ENCODE data around the gene ZNF394.
"Not testable (repeated sequence)": the region's sequence is repeated elsewhere in the genome, so short reads cannot be mapped to it uniquely, and the experiment has no call there.

The ZNF394 gene

GRCh38 chr7:99499721-99500636 is at the start of gene ZNF394:
Gene ZNF394 (minus strand): TSS chr7:99500281. CDS start chr7:99500093, 188 bp downstream.
- H3K9me3 Mint-ChIP-seq = no peaks in the 10 kb centered on the region
- peak within 1 kb of the TSS; percentile 99 for H3K27ac Mint-ChIP-seq
- peak within 1 kb of the TSS; percentile 99 for H3K4me3 Mint-ChIP-seq
- H3K36me3 Mint-ChIP-seq = peaks cover 12% of the 10 kb centered on the region
- peaks cover 26% of the 10 kb centered on the region for H3K4me1 Mint-ChIP-seq
- no peaks in the 10 kb centered on the region for H3K27me3 Mint-ChIP-seq

GRCh38 chr7:99549545-99549944 is 49.5 kb upstream of the ZNF394 start:
- H3K4me3 Mint-ChIP-seq, H3K27me3 Mint-ChIP-seq, H3K9me3 Mint-ChIP-seq, H3K27ac Mint-ChIP-seq: not testable (repeated sequence)
- Mint-ChIP-seq H3K4me1 (peaks cover 29% of the 10 kb centered on the region), H3K36me3 (peaks cover 16% of the 10 kb centered on the region)

DNA sequence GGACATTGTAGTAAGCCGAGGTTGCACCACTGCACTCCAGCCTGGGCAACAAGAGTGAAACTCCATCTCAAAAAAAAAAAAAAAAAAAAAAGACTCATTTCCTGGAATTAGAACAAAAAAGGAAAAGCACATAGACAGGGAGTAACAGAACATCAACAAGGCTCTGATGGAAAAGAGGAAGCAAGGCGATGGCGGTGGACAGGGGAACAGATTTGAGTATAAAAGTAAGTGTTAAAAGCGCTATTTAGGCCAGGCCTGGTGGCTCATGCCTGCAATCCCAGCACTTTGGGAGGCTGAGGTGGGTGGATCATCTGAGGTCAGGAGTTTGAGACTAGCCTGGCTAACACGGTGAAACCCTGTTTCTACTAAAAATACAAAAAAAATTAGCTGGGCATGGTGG is 45.2 kb upstream of the ZNF394 start:
- not testable (repeated sequence) for H3K4me3 Mint-ChIP-seq, H3K27me3 Mint-ChIP-seq, H3K27ac Mint-ChIP-seq, H3K4me1 Mint-ChIP-seq, H3K9me3 Mint-ChIP-seq
- H3K36me3 Mint-ChIP-seq = peaks cover 18% of the 10 kb centered on the region

- H3K36me3 Mint-ChIP-seq = peaks cover 16% of the 10 kb centered on the region
- H3K9me3 Mint-ChIP-seq = peaks cover 8% of the 10 kb centered on the region
- no peaks in the 10 kb centered on the region for H3K4me1 Mint-ChIP-seq
- H3K4me3 Mint-ChIP-seq = no peak overlapping the region
- no peak overlapping the region for H3K27ac Mint-ChIP-seq
- no peaks in the 10 kb centered on the region for H3K27me3 Mint-ChIP-seq
Observed at GRCh38 chr7:99543916-99544315, 43.8 kb upstream of the ZNF394 start.

DNA sequence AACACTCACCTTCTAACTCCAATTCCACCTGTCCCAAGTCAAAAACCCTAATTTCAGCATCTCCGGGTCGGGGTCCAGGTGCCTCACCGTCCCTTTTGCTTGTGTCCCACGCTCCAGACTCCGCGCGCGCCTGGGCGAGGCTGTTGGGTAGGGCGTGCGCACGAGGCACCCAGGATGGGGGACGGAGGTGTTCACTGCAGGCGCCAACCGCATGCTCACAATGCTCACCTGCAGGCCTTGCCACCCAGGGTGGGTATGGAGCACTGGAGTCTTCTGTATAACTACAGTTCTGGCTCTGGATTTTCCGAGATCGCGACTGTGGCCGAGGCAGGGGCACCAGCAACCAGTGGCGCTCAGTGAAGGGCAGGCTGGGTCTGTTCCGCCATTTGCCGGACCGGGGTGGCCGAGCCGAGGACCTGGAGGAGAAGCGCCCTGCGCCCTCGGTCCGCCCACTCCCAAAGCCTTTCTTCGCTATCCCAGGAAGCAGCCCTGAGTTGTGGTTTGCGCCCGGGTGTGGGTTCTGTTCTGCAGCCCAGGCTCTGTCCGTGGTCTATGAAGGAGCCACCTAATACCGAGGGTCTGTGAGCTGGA is 43.1 kb upstream of the ZNF394 start:
- no peaks in the 10 kb centered on the region for H3K27me3 Mint-ChIP-seq
- no peak overlapping the region for H3K27ac Mint-ChIP-seq
- H3K4me1 Mint-ChIP-seq = no peaks in the 10 kb centered on the region
- no peak overlapping the region for H3K4me3 Mint-ChIP-seq
- H3K9me3 Mint-ChIP-seq = peaks cover 6% of the 10 kb centered on the region
- H3K36me3 Mint-ChIP-seq = peaks cover 13% of the 10 kb centered on the region

GRCh38 chr7:99541212-99541611 is 41.1 kb upstream of the ZNF394 start:
- peaks cover 5% of the 10 kb centered on the region for H3K9me3 Mint-ChIP-seq

DNA sequence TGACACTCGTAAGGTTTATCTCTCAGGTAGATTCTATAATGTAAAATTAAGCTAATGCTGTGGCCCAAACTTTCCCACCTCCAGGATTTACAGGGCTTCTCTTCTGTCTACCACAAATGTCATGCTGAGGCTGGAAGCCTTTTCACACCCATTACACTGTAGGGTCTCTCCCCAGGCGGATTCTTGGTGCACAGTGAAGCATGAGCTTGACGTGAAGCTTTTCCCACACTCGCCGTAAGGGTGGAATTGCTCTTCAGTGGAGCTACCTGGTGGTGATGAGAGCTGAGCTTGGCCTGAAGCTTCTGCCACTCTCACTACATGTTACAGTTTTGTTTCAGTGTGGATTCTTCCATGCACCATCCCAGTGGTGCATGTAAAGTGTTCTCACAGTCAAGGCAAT is 40.5 kb upstream of the ZNF394 start:
- Mint-ChIP-seq H3K9me3 (peaks cover 5% of the 10 kb centered on the region), H3K27me3 (no peaks in the 10 kb centered on the region), H3K4me3 (no peak overlapping the region), H3K36me3 (peaks cover 3% of the 10 kb centered on the region), H3K27ac (no peak overlapping the region), H3K4me1 (no peaks in the 10 kb centered on the region)

More at GRCh38 chr7:99541212-99541611, 41.1 kb upstream of the ZNF394 start:
- Mint-ChIP-seq H3K4me3 (no peak overlapping the region), H3K36me3 (peaks cover 3% of the 10 kb centered on the region), H3K27me3 (no peaks in the 10 kb centered on the region), H3K27ac (no peak overlapping the region), H3K4me1 (no peaks in the 10 kb centered on the region)

GRCh38 chr7:99539213-99539811 is 39.2 kb upstream of the ZNF394 start:
- Mint-ChIP-seq H3K4me1 (no peaks in the 10 kb centered on the region), H3K36me3 (peaks cover 5% of the 10 kb centered on the region), H3K27me3 (no peaks in the 10 kb centered on the region), H3K27ac (no peak overlapping the region), H3K4me3 (no peak overlapping the region), H3K9me3 (peaks cover 5% of the 10 kb centered on the region)

- Mint-ChIP-seq H3K36me3 (peaks cover 32% of the 10 kb centered on the region), H3K4me3 (no peak overlapping the region), H3K27me3 (no peaks in the 10 kb centered on the region), H3K9me3 (peaks cover 12% of the 10 kb centered on the region), H3K27ac (no peak overlapping the region), H3K4me1 (no peaks in the 10 kb centered on the region)
Observed at GRCh38 chr7:99535667-99536066, 35.6 kb upstream of the ZNF394 start.

DNA sequence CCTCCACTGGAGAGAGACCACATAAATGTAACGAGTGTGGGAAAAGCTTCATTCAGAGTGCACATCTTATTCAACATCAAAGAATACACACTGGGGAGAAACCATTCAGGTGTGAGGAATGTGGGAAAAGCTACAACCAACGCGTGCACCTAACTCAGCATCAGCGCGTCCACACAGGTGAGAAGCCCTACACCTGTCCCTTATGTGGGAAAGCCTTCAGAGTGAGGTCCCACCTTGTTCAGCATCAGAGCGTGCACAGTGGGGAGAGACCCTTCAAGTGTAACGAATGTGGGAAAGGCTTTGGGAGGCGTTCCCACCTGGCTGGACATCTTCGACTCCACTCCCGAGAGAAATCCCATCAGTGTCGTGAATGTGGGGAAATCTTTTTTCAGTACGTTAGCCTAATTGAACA is 31.3 kb upstream of the ZNF394 start:
- peaks cover 56% of the 10 kb centered on the region for H3K36me3 Mint-ChIP-seq
- H3K9me3 Mint-ChIP-seq = peaks cover 12% of the 10 kb centered on the region
- H3K4me1 Mint-ChIP-seq = no peaks in the 10 kb centered on the region
- H3K4me3 Mint-ChIP-seq = no peak overlapping the region
- H3K27ac Mint-ChIP-seq = no peak overlapping the region
- H3K27me3 Mint-ChIP-seq = no peaks in the 10 kb centered on the region

DNA sequence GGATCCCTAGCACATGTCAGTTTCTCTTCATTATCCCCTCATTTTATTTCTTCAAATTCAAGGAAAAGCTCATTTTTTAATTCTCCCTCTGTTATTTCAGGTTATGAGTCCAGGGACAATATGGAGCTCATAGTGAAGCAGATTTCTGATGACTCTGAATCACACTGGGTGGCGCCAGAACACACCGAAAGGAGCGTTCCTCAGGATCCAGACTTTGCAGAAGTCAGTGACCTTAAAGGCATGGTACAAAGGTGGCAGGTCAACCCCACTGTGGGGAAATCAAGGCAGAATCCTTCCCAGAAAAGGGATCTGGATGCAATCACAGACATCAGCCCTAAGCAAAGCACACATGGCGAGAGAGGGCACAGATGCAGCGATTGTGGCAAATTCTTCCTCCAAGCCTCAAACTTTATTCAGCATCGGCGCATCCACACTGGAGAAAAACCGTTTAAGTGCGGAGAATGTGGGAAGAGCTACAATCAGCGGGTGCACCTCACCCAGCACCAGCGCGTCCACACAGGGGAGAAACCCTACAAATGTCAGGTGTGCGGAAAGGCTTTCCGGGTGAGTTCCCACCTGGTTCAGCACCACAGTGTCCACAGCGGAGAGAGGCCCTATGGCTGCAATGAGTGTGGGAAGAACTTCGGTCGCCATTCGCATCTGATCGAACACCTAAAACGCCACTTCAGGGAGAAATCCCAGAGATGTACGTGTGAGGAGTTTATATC is 25.8 kb upstream of the ZNF394 start:
- no peaks in the 10 kb centered on the region for H3K27me3 Mint-ChIP-seq
- H3K27ac Mint-ChIP-seq = no peak overlapping the region
- H3K36me3 Mint-ChIP-seq = peaks cover 40% of the 10 kb centered on the region
- H3K4me1 Mint-ChIP-seq = no peaks in the 10 kb centered on the region
- H3K9me3 Mint-ChIP-seq = no peaks in the 10 kb centered on the region
- no peak overlapping the region for H3K4me3 Mint-ChIP-seq

DNA sequence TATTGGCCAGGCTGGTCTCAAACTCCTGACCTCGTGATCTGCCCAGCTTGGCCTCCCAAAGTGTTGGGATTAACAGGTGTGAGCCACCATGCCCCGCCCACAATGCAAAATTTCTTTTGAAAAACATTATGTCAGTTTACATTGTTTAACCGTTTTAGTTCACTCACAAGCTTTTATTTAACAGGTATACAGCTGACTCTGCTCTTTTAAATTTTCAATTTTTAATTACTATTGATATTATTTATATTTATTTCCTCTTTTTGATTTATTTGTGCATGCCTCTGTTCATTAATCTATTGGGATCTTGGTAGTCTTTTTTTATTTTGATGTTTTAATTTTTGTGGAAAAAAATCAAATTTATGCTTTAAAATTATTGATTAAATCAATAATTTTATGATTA is 21.3 kb upstream of the ZNF394 start:
- Mint-ChIP-seq H3K27me3 (no peaks in the 10 kb centered on the region), H3K36me3 (peaks cover 16% of the 10 kb centered on the region), H3K4me1 (no peaks in the 10 kb centered on the region)

DNA sequence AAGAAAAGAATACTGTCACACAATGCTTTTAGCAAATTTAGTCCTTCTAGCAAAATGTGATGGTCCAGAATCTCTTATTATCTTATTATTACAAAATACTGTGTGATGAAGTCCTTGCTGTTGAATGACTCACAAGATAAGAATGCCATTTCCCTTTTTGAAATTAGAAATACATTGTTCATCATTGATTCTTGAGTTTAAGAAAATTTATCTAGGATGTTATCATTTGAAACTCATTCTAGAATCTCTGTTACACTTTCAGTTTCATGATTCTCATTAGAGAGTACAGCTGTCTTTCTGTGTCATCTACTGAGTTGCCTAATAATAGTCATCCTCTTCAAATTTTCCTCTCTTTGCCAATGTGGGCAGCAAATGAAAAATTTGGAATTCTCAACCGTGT is 14.0 kb upstream of the ZNF394 start:
- H3K9me3 Mint-ChIP-seq = no peaks in the 10 kb centered on the region
- H3K36me3 Mint-ChIP-seq = peaks cover 16% of the 10 kb centered on the region
- no peak overlapping the region for H3K4me3 Mint-ChIP-seq
- H3K27ac Mint-ChIP-seq = no peak overlapping the region
- no peaks in the 10 kb centered on the region for H3K27me3 Mint-ChIP-seq
- H3K4me1 Mint-ChIP-seq = peaks cover 15% of the 10 kb centered on the region

More for the DNA sequence above, 21.3 kb upstream of the ZNF394 start:
- no peak overlapping the region for H3K4me3 Mint-ChIP-seq
- H3K9me3 Mint-ChIP-seq = no peaks in the 10 kb centered on the region
- H3K27ac Mint-ChIP-seq = no peak overlapping the region

- Mint-ChIP-seq H3K27ac (peak overlapping the region; percentile 98), H3K27me3 (no peaks in the 10 kb centered on the region), H3K4me1 (peaks cover 22% of the 10 kb centered on the region), H3K4me3 (peak overlapping the region; percentile 98), H3K9me3 (no peaks in the 10 kb centered on the region), H3K36me3 (no peaks in the 10 kb centered on the region)
Observed at GRCh38 chr7:99505324-99505662, 5.2 kb upstream of the ZNF394 start.

DNA sequence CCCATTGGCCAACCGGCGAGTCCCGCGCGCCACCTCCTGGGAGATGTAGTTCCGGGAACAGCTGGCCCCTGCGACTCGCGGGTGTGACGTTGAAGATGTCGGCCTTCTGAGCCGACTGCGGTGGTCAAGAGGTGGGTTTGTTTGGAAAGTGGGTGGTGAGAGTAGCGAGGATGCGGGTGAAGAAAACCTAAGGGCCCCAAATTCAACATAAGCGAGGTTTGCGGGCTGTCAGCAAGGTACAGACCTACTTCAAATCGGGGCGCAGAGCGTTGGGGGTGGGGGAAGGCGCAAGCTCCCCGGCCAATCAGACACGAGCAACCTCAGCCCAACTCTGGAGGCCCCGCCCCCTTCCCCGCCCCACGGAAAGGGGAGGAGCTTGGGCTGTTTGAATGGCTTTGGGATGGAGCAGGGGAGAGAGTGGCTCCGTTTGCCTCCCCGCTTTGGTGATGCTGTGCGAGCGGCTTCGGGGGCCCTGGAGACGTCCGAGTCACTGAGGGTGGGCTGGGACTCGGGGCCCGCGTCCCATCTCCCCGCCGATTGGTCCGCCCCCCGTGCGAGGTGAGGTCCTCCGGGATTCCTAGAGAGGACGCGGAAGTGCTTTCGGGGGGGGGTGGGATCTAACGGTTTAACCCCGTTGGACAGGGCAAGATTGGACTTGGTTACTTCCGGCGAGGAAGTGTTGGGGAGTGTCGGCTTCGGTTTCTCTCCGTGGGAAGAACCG is 4.7 kb upstream of the ZNF394 start, which contains the start of gene ZKSCAN5:
ZKSCAN5 (plus strand) TSS at position 60 of the 721 bp plus-strand sequence. CDS start 1,383 bp downstream, outside the sequence.
- peak within 1 kb of the TSS; percentile 98 for H3K27ac Mint-ChIP-seq
- H3K4me1 Mint-ChIP-seq = peaks cover 22% of the 10 kb centered on the region
- no peaks in the 10 kb centered on the region for H3K9me3 Mint-ChIP-seq
- no peaks in the 10 kb centered on the region for H3K27me3 Mint-ChIP-seq
- H3K36me3 Mint-ChIP-seq = peaks cover 2% of the 10 kb centered on the region
- H3K4me3 Mint-ChIP-seq = peak within 1 kb of the TSS; percentile 98

All from activated naive CD4-positive, alpha-beta T cell treated with anti-CD3 and anti-CD28 coated beads, Interleukin-2, amount 50 U/mL, for 24 hours (primary cell).